Vagina (tissue), 2 donors: ENCODE data around the gene LPP. TPM values are rescaled to one million over a fixed set of nuclear protein-coding genes. Genes with fewer than 3 reads are reported as not detected.
"Not testable (repeated sequence)": the region's sequence is repeated elsewhere in the genome, so short reads cannot be mapped to it uniquely, and the experiment has no call there.

Experiments used
- DNase-seq, 2 donors: peaks; one replicate each; pipeline ENCODE4 v3.0.0-alpha.2; 2017; ENCODE audit errors: extremely low spot score in 2 of 2
- H3K27ac ChIP-seq: fragments of 200-600 bp; sonication (generic); one replicate; pipeline ENCODE4 v1.5.1; 2019
- H3K27me3 ChIP-seq: fragments of 200-600 bp; sonication (generic); one replicate; pipeline ENCODE4 v1.5.1; 2019
- H3K36me3 ChIP-seq, 2 donors: fragments of 200-600 bp; sonication (generic); one replicate each; pipeline ENCODE4 v1.5.1; 2017 to 2019
- H3K4me1 ChIP-seq: fragments of 200-600 bp; sonication (generic); one replicate; pipeline ENCODE4 v1.5.1; 2019
- H3K4me3 ChIP-seq, 2 donors: fragments of 200-600 bp; sonication (generic); 1 replicate in 1 of 2; 2 replicates in 1 of 2; pipeline ENCODE4 v1.5.1; 2016 to 2019
- H3K9me3 ChIP-seq: fragments of 200-600 bp; sonication (generic); one replicate; pipeline ENCODE4 v1.5.1; 2019
- POLR2A ChIP-seq, 2 donors: fragments of 450-650 bp; IDR thresholded peaks; one replicate each; pipeline ENCODE4 v1.6.1; 2017; ENCODE audit warnings: antibody characterized with exemption in 2 of 2, mild to moderate bottlenecking in 2 of 2, moderate library complexity in 2 of 2
- POLR2AphosphoS5 ChIP-seq, 2 donors: sonication (generic); formaldehyde crosslinking; IDR thresholded peaks; one replicate each; pipeline ENCODE4 v1.9.0; 2017; ENCODE audit warnings: antibody characterized with exemption in 2 of 2, mild to moderate bottlenecking in 2 of 2, low read depth in 1 of 2; ENCODE audit not compliant: insufficient read depth in 1 of 2
- intact Hi-C: fragments of 100-400 bp; cut with DNase I; formaldehyde crosslinking; loops from one replicate; pipeline ENCODE4 v1.15.1; 2023
- total RNA-seq: library from RNA; depleted of rRNA; stranded (reverse); fragments of >200 nt; gene quantifications from one replicate; pipeline ENCODE4 v1.2.3, GENCODE V29; 2016
- TF ChIP-seq, protein P1 (sequence below), 3 experiments: fragments of 450-650 bp in 2 of 3; fragments of 200-600 bp in 1 of 3; sonication (generic) in 1 of 3; IDR thresholded peaks; one replicate each; pipeline ENCODE4 v1.5.1; 2017 to 2019; ENCODE audit warnings: antibody characterized with exemption in 3 of 3, mild to moderate bottlenecking in 2 of 3, moderate library complexity in 2 of 3

Gene LPP
- total RNA-seq, 1 donor from 2014 or later = 248 TPM

GRCh38 chr3:188417766-188418165 lies 263.8 kb downstream of the LPP start:
- no peaks in the 10 kb centered on the region for H3K9me3 ChIP-seq
- intact Hi-C loops = no loop called here
- H3K27ac ChIP-seq = no peak overlapping the region
- DNase-seq = no peak
- H3K27me3 ChIP-seq = no peaks in the 10 kb centered on the region
- H3K36me3 ChIP-seq = no peaks in the 10 kb centered on the region
- no peak for TF ChIP-seq POLR2AphosphoS5 (IDR thresholded peaks at IDR 0.05; ENCODE audit: insufficient read depth in 1 of 2, low read depth in 1 of 2)
- no peak for TF ChIP-seq POLR2A (IDR thresholded peaks at IDR 0.05)
- TF ChIP-seq, protein P1, sequence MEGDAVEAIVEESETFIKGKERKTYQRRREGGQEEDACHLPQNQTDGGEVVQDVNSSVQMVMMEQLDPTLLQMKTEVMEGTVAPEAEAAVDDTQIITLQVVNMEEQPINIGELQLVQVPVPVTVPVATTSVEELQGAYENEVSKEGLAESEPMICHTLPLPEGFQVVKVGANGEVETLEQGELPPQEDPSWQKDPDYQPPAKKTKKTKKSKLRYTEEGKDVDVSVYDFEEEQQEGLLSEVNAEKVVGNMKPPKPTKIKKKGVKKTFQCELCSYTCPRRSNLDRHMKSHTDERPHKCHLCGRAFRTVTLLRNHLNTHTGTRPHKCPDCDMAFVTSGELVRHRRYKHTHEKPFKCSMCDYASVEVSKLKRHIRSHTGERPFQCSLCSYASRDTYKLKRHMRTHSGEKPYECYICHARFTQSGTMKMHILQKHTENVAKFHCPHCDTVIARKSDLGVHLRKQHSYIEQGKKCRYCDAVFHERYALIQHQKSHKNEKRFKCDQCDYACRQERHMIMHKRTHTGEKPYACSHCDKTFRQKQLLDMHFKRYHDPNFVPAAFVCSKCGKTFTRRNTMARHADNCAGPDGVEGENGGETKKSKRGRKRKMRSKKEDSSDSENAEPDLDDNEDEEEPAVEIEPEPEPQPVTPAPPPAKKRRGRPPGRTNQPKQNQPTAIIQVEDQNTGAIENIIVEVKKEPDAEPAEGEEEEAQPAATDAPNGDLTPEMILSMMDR (IDR thresholded peaks at IDR 0.05) = no peak
- peaks cover 20% of the 10 kb centered on the region for H3K4me1 ChIP-seq
- H3K4me3 ChIP-seq = no peak overlapping the region

DNA sequence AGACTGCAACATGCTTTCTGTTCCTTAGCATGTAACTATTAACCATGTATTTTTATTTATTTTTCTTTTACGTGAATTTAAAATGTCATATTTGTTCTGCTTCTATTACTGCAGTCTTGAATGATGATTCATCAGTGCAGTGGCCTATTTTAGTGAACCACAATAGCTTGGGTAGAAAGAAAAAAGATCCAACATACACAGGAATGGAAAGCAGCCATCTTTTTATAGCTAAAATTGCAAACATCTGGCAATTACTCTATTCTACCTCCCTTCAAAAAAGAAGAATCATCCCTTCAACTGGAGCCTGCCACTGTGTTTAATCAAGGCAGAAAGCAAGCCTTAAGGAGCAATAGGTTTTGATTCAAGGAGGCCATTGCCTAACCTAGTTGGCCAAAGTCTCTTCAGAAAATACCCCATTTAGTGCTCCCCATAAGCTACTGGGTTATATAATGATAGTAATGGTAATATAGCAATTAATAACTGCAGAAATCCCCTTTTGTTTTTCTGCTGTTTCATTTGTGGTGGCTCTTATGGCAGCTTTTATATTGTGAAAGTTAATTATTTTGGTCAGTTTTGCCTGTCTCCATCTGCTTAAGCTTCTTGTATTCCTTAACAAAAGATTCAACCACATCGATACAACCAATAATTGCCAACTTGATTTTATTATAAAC lies 267.3 kb downstream of the LPP start:
- peaks cover 20% of the 10 kb centered on the region for H3K4me1 ChIP-seq
- no peaks in the 10 kb centered on the region for H3K27me3 ChIP-seq
- no peak for DNase-seq
- H3K4me3 ChIP-seq = no peak overlapping the region
- H3K36me3 ChIP-seq = no peaks in the 10 kb centered on the region
- H3K9me3 ChIP-seq = no peaks in the 10 kb centered on the region
- TF ChIP-seq POLR2AphosphoS5 (IDR thresholded peaks at IDR 0.05; ENCODE audit: insufficient read depth in 1 of 2, low read depth in 1 of 2) (peak in 1 of 2 donors; percentile 23), POLR2A (IDR thresholded peaks at IDR 0.05) (no peak)
- TF ChIP-seq, protein P1 (IDR thresholded peaks at IDR 0.05) = no peak
- peak overlapping the region; percentile 15 for H3K27ac ChIP-seq
- intact Hi-C loops = no loop called here

DNA sequence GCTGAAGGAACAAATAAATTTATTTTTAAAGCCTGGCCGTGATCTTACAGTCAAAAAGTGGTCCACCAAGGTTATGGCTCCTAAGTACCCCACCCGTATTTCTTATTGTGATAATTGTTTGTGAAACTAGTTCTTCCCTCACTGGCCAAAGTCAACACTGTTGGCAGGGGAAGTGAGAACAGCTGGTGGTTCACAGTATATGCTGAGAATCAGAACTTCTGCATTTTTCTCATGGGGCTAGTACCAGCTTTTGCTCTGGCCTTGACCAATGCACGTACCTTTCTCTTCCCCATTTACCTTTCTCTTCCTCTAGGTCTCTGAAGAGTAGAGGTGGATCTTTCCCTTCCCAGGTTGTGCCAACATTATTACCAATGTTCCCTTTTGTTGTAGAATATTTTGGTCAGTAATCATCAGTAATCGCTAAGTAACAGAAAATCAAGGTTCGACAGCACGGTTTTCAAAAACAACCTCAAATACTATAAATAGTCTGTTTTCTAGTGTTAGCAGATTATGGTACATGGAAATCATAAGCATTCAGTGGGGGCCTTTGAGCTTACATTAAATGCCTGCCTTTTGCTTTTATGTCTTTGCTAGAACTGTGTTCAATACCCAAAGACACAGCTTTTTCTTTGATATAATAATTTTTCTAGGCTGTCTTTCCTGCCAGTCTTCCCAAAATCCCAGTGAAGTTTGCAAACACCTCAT lies 268.0 kb downstream of the LPP start:
- intact Hi-C loops = no loop called here
- Histone ChIP-seq H3K27me3 (no peaks in the 10 kb centered on the region), H3K4me1 (peaks cover 20% of the 10 kb centered on the region), H3K4me3 (no peak overlapping the region), H3K27ac (peak overlapping the region; percentile 15), H3K9me3 (no peaks in the 10 kb centered on the region), H3K36me3 (no peaks in the 10 kb centered on the region)
- TF ChIP-seq POLR2A (IDR thresholded peaks at IDR 0.05) (no peak), POLR2AphosphoS5 (IDR thresholded peaks at IDR 0.05; ENCODE audit: insufficient read depth in 1 of 2, low read depth in 1 of 2) (no peak)
- TF ChIP-seq, protein P1 (IDR thresholded peaks at IDR 0.05) = no peak
- no peak for DNase-seq

- H3K36me3 ChIP-seq, H3K4me3 ChIP-seq, H3K9me3 ChIP-seq, H3K27ac ChIP-seq, H3K27me3 ChIP-seq, H3K4me1 ChIP-seq, intact Hi-C loops, DNase-seq: not testable (repeated sequence)
Observed at GRCh38 chr3:188427981-188428380, 274.0 kb downstream of the LPP start.

- Histone ChIP-seq H3K27me3 (no peaks in the 10 kb centered on the region), H3K9me3 (no peaks in the 10 kb centered on the region), H3K36me3 (no peaks in the 10 kb centered on the region), H3K4me3 (no peak overlapping the region), H3K27ac (no peak overlapping the region), H3K4me1 (peaks cover 14% of the 10 kb centered on the region)
- no peak for DNase-seq
- TF ChIP-seq, protein P1 (IDR thresholded peaks at IDR 0.05) = no peak
- TF ChIP-seq POLR2A (IDR thresholded peaks at IDR 0.05) = no peak
- no peak for TF ChIP-seq POLR2AphosphoS5 (IDR thresholded peaks at IDR 0.05; ENCODE audit: insufficient read depth in 1 of 2, low read depth in 1 of 2)
- intact Hi-C loops = no loop called here
Observed at GRCh38 chr3:188431040-188431439, 277.1 kb downstream of the LPP start.
